Right lobe of liver (tissue), 6 donors: Measurements from ENCODE around the gene RHBDL2. TPM values are rescaled to one million over a fixed set of nuclear protein-coding genes. Genes with fewer than 3 reads are reported as not detected.

Experiments
- ATAC-seq, 4 donors: fragments of 200-7000 bp; cut with Tn5 transposase; one replicate each; pipeline ENCODE4 v1.9.1; 2020; ENCODE audit warnings: mild to moderate bottlenecking in 4 of 4, moderate library complexity in 4 of 4
- DNase-seq, 3 donors: peaks; one replicate each; pipeline ENCODE4 v3.0.0-alpha.2; 2020
- H3K27ac ChIP-seq, 3 donors: fragments of 200-600 bp; one replicate each; pipeline ENCODE4 v1.8.0; 2022
- H3K27me3 ChIP-seq, 2 donors: fragments of 200-600 bp; one replicate each; pipeline ENCODE4 v1.8.0; 2022
- H3K36me3 ChIP-seq, 4 donors: fragments of 200-600 bp; sonication (generic) in 1 of 4; one replicate each; pipeline versions ENCODE4 v1.5.1 to v1.8.0; 2017 to 2022; ENCODE audit warnings: control low read depth in 1 of 4
- H3K4me1 ChIP-seq, 4 donors: fragments of 200-600 bp; sonication (generic) in 1 of 4; one replicate each; pipeline versions ENCODE4 v1.5.1 to v1.8.0; 2017 to 2022; ENCODE audit warnings: control low read depth in 1 of 4
- H3K4me3 ChIP-seq, 3 donors: fragments of 200-600 bp; one replicate each; pipeline ENCODE4 v1.8.0; 2022
- H3K9me3 ChIP-seq, 4 donors: fragments of 200-600 bp; sonication (generic) in 1 of 4; one replicate each; pipeline versions ENCODE4 v1.5.1 to v1.8.0; 2017 to 2022; ENCODE audit warnings: control low read depth in 1 of 4
- POLR2A ChIP-seq: fragments of 450-650 bp; IDR thresholded peaks from one replicate; pipeline ENCODE4 v1.6.1; 2017; ENCODE audit warnings: antibody characterized with exemption, mild to moderate bottlenecking
- WGBS: methylation state at CpG from one replicate; pipeline ENCODE4 v1.1.6; 2018; ENCODE audit warnings: low coverage, low lambda C conversion rate; ENCODE audit not compliant: insufficient coverage; ENCODE audit errors: missing lambda C conversion rate; 5-methylcytosine and 5-hydroxymethylcytosine counted together
- intact Hi-C, 2 donors: fragments of 100-400 bp; cut with DNase I; formaldehyde crosslinking; loops; one replicate each; pipeline versions ENCODE4 v1.11.2 to v1.14.1; 2022
- total RNA-seq, 6 experiments: library from RNA; depleted of rRNA in 2 of 6; stranded (reverse); fragments of >200 nt in 2 of 6; fragmentation: NEBNext Ultra II Directional in 3 of 6; extraction: Animal tissue kit (Norgen Biotek cat#: 25700) in 3 of 6; gene quantifications; one replicate each; pipeline versions ENCODE4 v1.1.0 to v1.2.4, GENCODE V29; 2016 to 2023
- TF ChIP-seq, protein P1 (sequence below), 4 donors: fragments of 200-600 bp in 3 of 4; fragments of 450-650 bp in 1 of 4; IDR thresholded peaks; one replicate each; pipeline versions ENCODE4 v1.5.1 to v1.8.0; 2016 to 2022; ENCODE audit warnings: antibody characterized with exemption in 4 of 4, mild to moderate bottlenecking in 2 of 4
- donor health status: DM: no; HTN: yes; CAD: no.
- donor health status: DM: no; HTN: no; CAD: no.
- donor health status: DM: no; HTN: no; CAD: no.
- donor health status: DM: no; HTN: yes; CAD: no.
- donor health status: DM: no; HTN: yes; CAD: no.

Gene RHBDL2
- total RNA-seq, 6 experiments from 2014 or later, result 0.12 TPM; not detected in 5

- no peak for DNase-seq
These were observed 18.0 kb downstream of the RHBDL2 start for GRCh38 chr1:38923607-38924006.

GRCh38 chr1:38919130-38919529, 22.5 kb downstream of the RHBDL2 start:
- H3K27me3 ChIP-seq, result no peaks in the 10 kb centered on the region
- H3K4me3 ChIP-seq, result no peak overlapping the region
- no peaks in the 10 kb centered on the region for H3K4me1 ChIP-seq
- no peak for TF ChIP-seq POLR2A
- TF ChIP-seq, protein P1, sequence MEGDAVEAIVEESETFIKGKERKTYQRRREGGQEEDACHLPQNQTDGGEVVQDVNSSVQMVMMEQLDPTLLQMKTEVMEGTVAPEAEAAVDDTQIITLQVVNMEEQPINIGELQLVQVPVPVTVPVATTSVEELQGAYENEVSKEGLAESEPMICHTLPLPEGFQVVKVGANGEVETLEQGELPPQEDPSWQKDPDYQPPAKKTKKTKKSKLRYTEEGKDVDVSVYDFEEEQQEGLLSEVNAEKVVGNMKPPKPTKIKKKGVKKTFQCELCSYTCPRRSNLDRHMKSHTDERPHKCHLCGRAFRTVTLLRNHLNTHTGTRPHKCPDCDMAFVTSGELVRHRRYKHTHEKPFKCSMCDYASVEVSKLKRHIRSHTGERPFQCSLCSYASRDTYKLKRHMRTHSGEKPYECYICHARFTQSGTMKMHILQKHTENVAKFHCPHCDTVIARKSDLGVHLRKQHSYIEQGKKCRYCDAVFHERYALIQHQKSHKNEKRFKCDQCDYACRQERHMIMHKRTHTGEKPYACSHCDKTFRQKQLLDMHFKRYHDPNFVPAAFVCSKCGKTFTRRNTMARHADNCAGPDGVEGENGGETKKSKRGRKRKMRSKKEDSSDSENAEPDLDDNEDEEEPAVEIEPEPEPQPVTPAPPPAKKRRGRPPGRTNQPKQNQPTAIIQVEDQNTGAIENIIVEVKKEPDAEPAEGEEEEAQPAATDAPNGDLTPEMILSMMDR (IDR thresholded peaks at IDR 0.05), result peak in 3 of 4 donors; percentile 8 to 40 (median 16)
- H3K36me3 ChIP-seq, result no peaks in the 10 kb centered on the region
- ATAC-seq (peak; percentile 58 to 81 (median 78)), DNase-seq (peak in 1 of 3 donors; percentile 34)
- H3K27ac ChIP-seq, result no peak overlapping the region
- no peaks in the 10 kb centered on the region for H3K9me3 ChIP-seq
- intact Hi-C loops, result no loop called here
- 50% methylated on average over 3 of the region's 3 CpGs for WGBS

More at GRCh38 chr1:38923607-38924006, 18.0 kb downstream of the RHBDL2 start:
- Histone ChIP-seq H3K4me1 (no peaks in the 10 kb centered on the region), H3K27ac (no peak overlapping the region), H3K36me3 (no peaks in the 10 kb centered on the region), H3K9me3 (no peaks in the 10 kb centered on the region), H3K4me3 (no peak overlapping the region), H3K27me3 (no peaks in the 10 kb centered on the region)
- WGBS, result 81% methylated on average over 3 of the region's 3 CpGs
- TF ChIP-seq POLR2A, result no peak
- intact Hi-C loops, result no loop called here
- ATAC-seq, result no peak

DNA sequence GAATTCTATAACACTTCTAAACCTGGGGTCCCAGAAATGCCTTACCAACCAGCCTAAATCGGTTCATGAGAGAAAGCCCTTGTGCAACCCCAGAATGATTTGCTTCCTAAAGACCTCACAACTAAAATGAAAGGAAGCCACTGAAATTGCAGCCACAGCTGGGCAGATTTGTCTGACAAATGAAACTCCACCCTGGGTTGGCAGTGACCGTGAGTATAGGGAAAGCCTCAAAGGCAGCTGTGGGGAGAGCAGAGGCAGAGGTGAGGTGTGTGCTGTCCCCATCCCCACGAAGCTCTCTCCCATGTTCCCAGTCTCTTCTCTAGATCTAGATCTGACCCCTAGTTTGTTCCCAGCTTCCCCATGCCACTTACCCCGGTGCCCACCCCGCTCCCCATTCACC, 23.1 kb downstream of the RHBDL2 start:
- no peaks in the 10 kb centered on the region for H3K27me3 ChIP-seq
- TF ChIP-seq, protein P1 (IDR thresholded peaks at IDR 0.05), result no peak
- no peak for TF ChIP-seq POLR2A
- intact Hi-C loops, result no loop called here
- WGBS, result 74% methylated on average over 5 of the region's 5 CpGs
- no peaks in the 10 kb centered on the region for H3K4me1 ChIP-seq
- ATAC-seq (no peak), DNase-seq (no peak)
- no peak overlapping the region for H3K4me3 ChIP-seq
- no peak overlapping the region for H3K27ac ChIP-seq
- no peaks in the 10 kb centered on the region for H3K36me3 ChIP-seq
- no peaks in the 10 kb centered on the region for H3K9me3 ChIP-seq

DNA sequence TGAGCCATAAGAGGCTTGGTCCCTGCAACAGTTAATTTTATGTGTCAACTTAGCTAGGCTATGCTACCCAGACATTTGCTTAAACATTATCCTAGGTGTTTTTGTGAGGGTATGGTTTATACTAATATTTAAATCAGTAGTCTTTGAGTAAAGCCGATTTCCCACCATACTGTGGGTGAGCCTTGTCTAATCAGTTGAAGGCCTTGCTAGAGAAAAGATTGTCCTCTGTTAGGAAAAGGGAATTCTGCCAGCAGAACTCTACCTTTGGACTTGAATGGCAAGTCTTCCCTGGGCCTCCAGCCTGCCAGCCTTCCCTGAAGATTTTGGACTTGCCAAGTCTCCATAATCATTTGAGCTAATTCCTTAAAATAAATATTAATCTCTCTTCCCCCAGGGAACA, 23.9 kb downstream of the RHBDL2 start:
- TF ChIP-seq, protein P1 (IDR thresholded peaks at IDR 0.05), result no peak
- no peak for TF ChIP-seq POLR2A
- intact Hi-C loops, result no loop called here
- WGBS, result no CpG with 5 or more reads among the region's 1 CpG
- DNase-seq (no peak), ATAC-seq (no peak)
- H3K27me3 ChIP-seq, result no peaks in the 10 kb centered on the region
- H3K36me3 ChIP-seq, result no peaks in the 10 kb centered on the region
- H3K4me3 ChIP-seq, result no peak overlapping the region
- H3K4me1 ChIP-seq, result no peaks in the 10 kb centered on the region
- H3K9me3 ChIP-seq, result no peaks in the 10 kb centered on the region
- H3K27ac ChIP-seq, result no peak overlapping the region

- Histone ChIP-seq H3K4me3 (no peak overlapping the region), H3K9me3 (no peaks in the 10 kb centered on the region), H3K4me1 (no peaks in the 10 kb centered on the region), H3K36me3 (no peaks in the 10 kb centered on the region), H3K27ac (no peak overlapping the region), H3K27me3 (no peaks in the 10 kb centered on the region)
- intact Hi-C loops, result no loop called here
- TF ChIP-seq POLR2A, result no peak
- TF ChIP-seq, protein P1 (IDR thresholded peaks at IDR 0.05), result no peak
- WGBS, result 97% methylated on average over 3 of the region's 3 CpGs
- DNase-seq, result no peak
- ATAC-seq, result no peak
These were observed 24.3 kb downstream of the RHBDL2 start for GRCh38 chr1:38917337-38917736.
